Natural killer cell treated with Interleukin-12 subunit alpha and Interleukin-12 subunit beta and Interleukin-15 and Interleukin-18, amount 100 ng/mL, for 72 hours (primary cell): ENCODE measurements around the gene PACC1. TPM values are rescaled to one million over a fixed set of nuclear protein-coding genes. Genes with fewer than 3 reads are reported as not detected.

Source experiments
- ATAC-seq, 2 donors: fragments of 150-1000 bp; cut with Tn5 transposase in 1 of 2; sonication (Bioruptor Pico), chemical (Tn5 transposase) in 1 of 2; 2 replicates each; pipeline ENCODE4 v1.10.0; 2021
- DNase-seq: peaks from one replicate; pipeline ENCODE4 v3.0.0; 2022; ENCODE audit warnings: low spot score
- H3K27ac Mint-ChIP-seq, 2 donors: 1 replicate in 1 of 2; 2 replicates in 1 of 2; pipeline ENCODE4 v1.8.0; 2022; ENCODE audit warnings: mixed read lengths in 2 of 2, mild to moderate bottlenecking in 1 of 2, moderate library complexity in 1 of 2
- H3K27me3 Mint-ChIP-seq, 2 donors: 1 replicate in 1 of 2; 2 replicates in 1 of 2; pipeline ENCODE4 v1.8.0; 2022; ENCODE audit warnings: mixed read lengths in 2 of 2
- H3K36me3 Mint-ChIP-seq: one replicate; pipeline ENCODE4 v1.8.0; 2022; ENCODE audit warnings: mixed read lengths
- H3K4me1 Mint-ChIP-seq, 2 donors: 1 replicate in 1 of 2; 2 replicates in 1 of 2; pipeline ENCODE4 v1.8.0; 2022; ENCODE audit warnings: low read depth in 2 of 2, mixed read lengths in 2 of 2, mild to moderate bottlenecking in 1 of 2
- H3K4me3 Mint-ChIP-seq: one replicate; pipeline ENCODE4 v1.8.0; 2022; ENCODE audit warnings: mixed read lengths
- H3K9me3 Mint-ChIP-seq: 2 replicates; pipeline ENCODE4 v1.8.0; 2022; ENCODE audit warnings: mixed read lengths
- total RNA-seq, 2 donors: library from RNA; stranded (reverse); gene quantifications; one replicate each; pipeline ENCODE4 v1.2.3, GENCODE V29; 2022

PACC1 gene
- total RNA-seq, 2 donors from 2014 or later: 11.8 to 26.6 TPM

- ATAC-seq (no peak), DNase-seq (no peak)
- Mint-ChIP-seq H3K9me3 (no peaks in the 10 kb centered on the region), H3K4me3 (no peak overlapping the region), H3K27me3 (no peaks in the 10 kb centered on the region), H3K27ac (peak overlapping the region in 1 of 2 donors; percentile 75), H3K4me1 (peaks cover 32 to 37% of the 10 kb centered on the region in 2 donors), H3K36me3 (no peaks in the 10 kb centered on the region)
Observed at GRCh38 chr1:212317916-212318315, 96.8 kb downstream of the PACC1 start.

- DNase-seq (no peak), ATAC-seq (peak; percentile 73 to 89)
- Mint-ChIP-seq H3K36me3 (no peaks in the 10 kb centered on the region), H3K4me1 (peaks cover 39 to 44% of the 10 kb centered on the region in 2 donors), H3K4me3 (no peak overlapping the region), H3K27me3 (no peaks in the 10 kb centered on the region), H3K9me3 (no peaks in the 10 kb centered on the region), H3K27ac (peak overlapping the region; percentile 34 to 76)
Observed at GRCh38 chr1:212315907-212316306, 98.8 kb downstream of the PACC1 start.

- H3K27me3 Mint-ChIP-seq: no peaks in the 10 kb centered on the region
- no peak overlapping the region for H3K27ac Mint-ChIP-seq
- no peaks in the 10 kb centered on the region for H3K9me3 Mint-ChIP-seq
- ATAC-seq: no peak
- DNase-seq: no peak
- H3K4me1 Mint-ChIP-seq: peaks cover 46 to 50% of the 10 kb centered on the region in 2 donors
- no peaks in the 10 kb centered on the region for H3K36me3 Mint-ChIP-seq
- H3K4me3 Mint-ChIP-seq: no peak overlapping the region
Observed at GRCh38 chr1:212315184-212315583, 99.5 kb downstream of the PACC1 start.

Other genes with a start within 250 kb of the PACC1 start
- 10 to 100 TPM; 32.7 to 37.6 TPM for gene PPP2R5A, start 129.5 kb downstream of the PACC1 start, total RNA-seq
- gene NENF, start 18.0 kb upstream of the PACC1 start, total RNA-seq: 10 to 100 TPM; 18.9 to 31.8 TPM
- gene ATF3, start 193.9 kb upstream of the PACC1 start, total RNA-seq: 10 to 100 TPM; 15.4 to 16.9 TPM